ENCODE data around the gene GDPGP1.
"Not testable (repeated sequence)": the region's sequence is repeated elsewhere in the genome, so short reads cannot be mapped to it uniquely, and the experiment has no call there.

Gene GDPGP1

GRCh38 chr15:90234096-90234988, at the start of gene GDPGP1:
Gene GDPGP1, plus strand, starts transcription at chr15:90234209. Its CDS starts 6,700 bp downstream, at chr15:90240909.
- peak; percentile 46 for DNase-seq (ENCODE audit: low spot score)

- peak; percentile 71 for DNase-seq (ENCODE audit: low spot score)
Observed at GRCh38 chr15:90184786-90185704, 49.0 kb upstream of the GDPGP1 start.

GRCh38 chr15:90187257-90187868, 46.6 kb upstream of the GDPGP1 start:
- peak; percentile 42 for DNase-seq (ENCODE audit: low spot score)

GRCh38 chr15:90188065-90188464, 45.9 kb upstream of the GDPGP1 start:
- DNase-seq (ENCODE audit: low spot score): not testable (repeated sequence)

GRCh38 chr15:90188914-90189748, 44.9 kb upstream of the GDPGP1 start:
- DNase-seq (ENCODE audit: low spot score): no peak

- DNase-seq (ENCODE audit: low spot score): no peak
Observed at GRCh38 chr15:90189781-90190467, 44.1 kb upstream of the GDPGP1 start.

- DNase-seq (ENCODE audit: low spot score): no peak
Observed at GRCh38 chr15:90190606-90191343, 43.2 kb upstream of the GDPGP1 start.

GRCh38 chr15:90191344-90191687, 42.7 kb upstream of the GDPGP1 start:
- no peak for DNase-seq (ENCODE audit: low spot score)

GRCh38 chr15:90191794-90192509, 42.1 kb upstream of the GDPGP1 start:
- peak; percentile 70 for DNase-seq (ENCODE audit: low spot score)

GRCh38 chr15:90192961-90193786, 40.8 kb upstream of the GDPGP1 start:
- peak; percentile 81 for DNase-seq (ENCODE audit: low spot score)

- DNase-seq (ENCODE audit: low spot score): no peak
Observed at GRCh38 chr15:90194655-90195054, 39.4 kb upstream of the GDPGP1 start.

- DNase-seq (ENCODE audit: low spot score): no peak
Observed at GRCh38 chr15:90200534-90201129, 33.4 kb upstream of the GDPGP1 start.

GRCh38 chr15:90201130-90201943, 32.7 kb upstream of the GDPGP1 start, which contains the start of gene SEMA4B:
Gene SEMA4B, plus strand, starts transcription at chr15:90201330. Its CDS starts 249 bp downstream, at chr15:90201579.
- peak; percentile 52 for DNase-seq (ENCODE audit: low spot score)

GRCh38 chr15:90201944-90202375, 32.0 kb upstream of the GDPGP1 start:
- no peak for DNase-seq (ENCODE audit: low spot score)

- DNase-seq (ENCODE audit: low spot score): no peak
Observed at GRCh38 chr15:90202929-90203328, 31.1 kb upstream of the GDPGP1 start.

- no peak for DNase-seq (ENCODE audit: low spot score)
Observed at GRCh38 chr15:90203473-90203872, 30.5 kb upstream of the GDPGP1 start.

- DNase-seq (ENCODE audit: low spot score): no peak
Observed at GRCh38 chr15:90203922-90204321, 30.1 kb upstream of the GDPGP1 start.
